GM23338 (cell line): ENCODE measurements around the gene MYO9A. TPM values are rescaled to one million over a fixed set of nuclear protein-coding genes. Genes with fewer than 3 reads are reported as not detected.

Experiments used
- ATAC-seq: fragments of 200-7000 bp; cut with Tn5 transposase; 3 replicates; pipeline ENCODE4 v1.9.1; 2020
- DNase-seq: peaks from one replicate; pipeline ENCODE4 v3.0.0-alpha.2; 2015; ENCODE audit warnings: low spot score
- H2AFZ ChIP-seq: fragments of 200-600 bp; sonication (generic); 2 replicates; pipeline ENCODE4 v1.8.0; 2016; ENCODE audit warnings: antibody characterized with exemption, mild to moderate bottlenecking, moderate library complexity
- H3F3A ChIP-seq: fragments of 200-600 bp; sonication (generic); replicated peaks from 2 replicates; pipeline ENCODE4 v1.8.0; 2017; ENCODE audit warnings: antibody characterized with exemption, mixed run types, low read depth
- H3K27ac ChIP-seq: fragments of 200-600 bp; sonication (generic); 2 replicates; pipeline ENCODE4 v1.6.1; 2016; ENCODE audit warnings: low read depth
- H3K27me3 ChIP-seq: fragments of 200-600 bp; sonication (generic); 2 replicates; pipeline ENCODE4 v1.8.0; 2016; ENCODE audit warnings: mild to moderate bottlenecking, mixed run types, moderate library complexity; ENCODE audit not compliant: insufficient read depth
- H3K36me3 ChIP-seq: fragments of 200-600 bp; sonication (generic); 2 replicates; pipeline ENCODE4 v1.8.0; 2016; ENCODE audit warnings: mild to moderate bottlenecking; ENCODE audit not compliant: insufficient read depth
- H3K4me1 ChIP-seq: fragments of 200-600 bp; sonication (generic); 2 replicates; pipeline ENCODE4 v1.8.0; 2016; ENCODE audit warnings: mild to moderate bottlenecking, moderate library complexity; ENCODE audit not compliant: insufficient read depth
- H3K4me2 ChIP-seq: fragments of 200-600 bp; sonication (generic); 2 replicates; pipeline ENCODE4 v1.7.1; 2017; ENCODE audit warnings: mixed run types
- H3K4me3 ChIP-seq: fragments of 200-600 bp; sonication (generic); 2 replicates; pipeline ENCODE4 v1.6.1; 2016; ENCODE audit warnings: mixed run types
- H3K79me2 ChIP-seq: fragments of 200-600 bp; sonication (generic); replicated peaks from 2 replicates; pipeline ENCODE4 v1.8.0; 2017; ENCODE audit warnings: mild to moderate bottlenecking; ENCODE audit not compliant: insufficient read depth
- H3K9me2 ChIP-seq: fragments of 200-600 bp; sonication (generic); 2 replicates; pipeline ENCODE4 v1.8.0; 2017; ENCODE audit not compliant: insufficient read depth
- H4K20me1 ChIP-seq: fragments of 200-600 bp; sonication (generic); replicated peaks from 2 replicates; pipeline ENCODE4 v1.8.0; 2017; ENCODE audit warnings: mild to moderate bottlenecking; ENCODE audit not compliant: insufficient read depth
- H3K27ac Mint-ChIP-seq: 2 replicates; pipeline ENCODE4 v1.8.0; 2020; ENCODE audit warnings: inconsistent platforms, mild to moderate bottlenecking, moderate library complexity, mixed read lengths
- H3K27me3 Mint-ChIP-seq: 3 replicates; pipeline ENCODE4 v1.8.0; 2022; ENCODE audit warnings: low read depth, mild to moderate bottlenecking, moderate library complexity, mixed read lengths, inconsistent platforms; ENCODE audit not compliant: insufficient read depth, poor library complexity
- H3K36me3 Mint-ChIP-seq: 3 replicates; pipeline ENCODE4 v1.8.0; 2021; ENCODE audit warnings: low read depth, mild to moderate bottlenecking, inconsistent platforms, moderate library complexity, mixed read lengths
- H3K4me1 Mint-ChIP-seq: 3 replicates; pipeline ENCODE4 v1.8.0; 2020; ENCODE audit warnings: mild to moderate bottlenecking, inconsistent platforms, mixed read lengths
- H3K4me3 Mint-ChIP-seq: 3 replicates; pipeline ENCODE4 v1.8.0; 2021; ENCODE audit warnings: moderate library complexity, mild to moderate bottlenecking, inconsistent platforms, mixed read lengths
- H3K9me3 Mint-ChIP-seq: 3 replicates; pipeline ENCODE4 v1.8.0; 2020; ENCODE audit warnings: moderate library complexity, mild to moderate bottlenecking, inconsistent platforms, mixed read lengths
- CREB1 ChIP-seq: fragments of 250-450 bp; sonication (Bioruptor Pico); IDR thresholded peaks from 2 replicates; pipeline ENCODE4 v1.5.0; 2020; ENCODE audit warnings: low read depth, mild to moderate bottlenecking, moderate library complexity
- ETS1 ChIP-seq: IDR thresholded peaks from 2 replicates; pipeline ENCODE4 v1.6.1; 2016; ENCODE audit warnings: antibody characterized with exemption
- EZH2phosphoT487 ChIP-seq: fragments of 200-600 bp; sonication (generic); IDR thresholded peaks from one replicate; pipeline ENCODE4 v1.8.1; 2018; ENCODE audit warnings: antibody characterized with exemption; ENCODE audit not compliant: unreplicated experiment
- JUNB ChIP-seq: IDR thresholded peaks from one replicate; pipeline ENCODE4 v1.6.1; 2016; ENCODE audit warnings: antibody characterized with exemption; ENCODE audit not compliant: unreplicated experiment
- NANOG ChIP-seq: IDR thresholded peaks from 2 replicates; pipeline ENCODE4 v1.6.1; 2016; ENCODE audit warnings: antibody characterized with exemption, borderline replicate concordance
- POLR2AphosphoS5 ChIP-seq: IDR thresholded peaks from 2 replicates; pipeline ENCODE4 v1.6.1; 2016; ENCODE audit warnings: antibody characterized with exemption, low read depth
- REST ChIP-seq: IDR thresholded peaks from one replicate; pipeline ENCODE4 v1.6.1; 2018; ENCODE audit warnings: antibody characterized with exemption; ENCODE audit not compliant: unreplicated experiment
- STAT1 ChIP-seq: IDR thresholded peaks from one replicate; pipeline ENCODE4 v1.6.1; 2016; ENCODE audit warnings: antibody characterized with exemption; ENCODE audit not compliant: unreplicated experiment
- ZNF114 ChIP-seq: fragments of 250-450 bp; sonication (Bioruptor Pico); IDR thresholded peaks from 2 replicates; pipeline ENCODE4 v1.5.0; 2020; ENCODE audit warnings: mild to moderate bottlenecking, moderate library complexity
- ZNF331 ChIP-seq: fragments of 250-450 bp; sonication (Bioruptor Pico); IDR thresholded peaks from 2 replicates; pipeline ENCODE4 v1.5.0; 2020; ENCODE audit warnings: low read depth, mild to moderate bottlenecking, moderate library complexity
- polyA plus RNA-seq: library from polyadenylated mRNA; unstranded; fragments of >200 nt; fragmentation: Nextera tagmentation; extraction: Ambion mirVana; gene quantifications from 2 replicates; pipeline ENCODE4 v1.2.1, GENCODE V29; 2016
- total RNA-seq: library from RNA; depleted of rRNA; stranded (reverse); fragments of >200 nt; shearing (Covaris generic); gene quantifications from 2 replicates; pipeline ENCODE4 v1.2.3, GENCODE V29; 2014
- TF ChIP-seq, protein P1 (sequence below), 2 experiments: fragments of 200-600 bp in 1 of 2; sonication (generic) in 1 of 2; conservative IDR thresholded peaks; 2 replicates each; pipeline versions ENCODE4 v1.5.1 to v1.6.1; 2016 to 2017; ENCODE audit warnings: antibody characterized with exemption in 2 of 2, low read depth in 2 of 2, mild to moderate bottlenecking in 2 of 2, moderate library complexity in 1 of 2

MYO9A gene
- total and polyA plus RNA-seq, 2 experiments from 2014 or later, result 11.6 to 32.8 TPM

GRCh38 chr15:71970435-71970834, 147.5 kb downstream of the MYO9A start (continued):
- TF ChIP-seq REST, result no peak
- TF ChIP-seq STAT1, result no peak
- no peak for TF ChIP-seq JUNB
- no peak for TF ChIP-seq ZNF114 (CRISPR knock-in tag)

- 0 out of 2 replicates have a peak, but pooled peaks cover 4% of the 10 kb centered on the region for H4K20me1 ChIP-seq
- no peaks in the 10 kb centered on the region for H3K27me3 ChIP-seq
- ATAC-seq (no peak), DNase-seq (no peak)
- no peak overlapping the region for H2AFZ ChIP-seq
- H3K4me3 ChIP-seq, result no peak overlapping the region
- no peak for TF ChIP-seq CREB1 (CRISPR knock-in tag)
- TF ChIP-seq NANOG, result no peak
- no peak for TF ChIP-seq ZNF331 (CRISPR knock-in tag)
- TF ChIP-seq EZH2phosphoT487, result no peak
- TF ChIP-seq, protein P1, sequence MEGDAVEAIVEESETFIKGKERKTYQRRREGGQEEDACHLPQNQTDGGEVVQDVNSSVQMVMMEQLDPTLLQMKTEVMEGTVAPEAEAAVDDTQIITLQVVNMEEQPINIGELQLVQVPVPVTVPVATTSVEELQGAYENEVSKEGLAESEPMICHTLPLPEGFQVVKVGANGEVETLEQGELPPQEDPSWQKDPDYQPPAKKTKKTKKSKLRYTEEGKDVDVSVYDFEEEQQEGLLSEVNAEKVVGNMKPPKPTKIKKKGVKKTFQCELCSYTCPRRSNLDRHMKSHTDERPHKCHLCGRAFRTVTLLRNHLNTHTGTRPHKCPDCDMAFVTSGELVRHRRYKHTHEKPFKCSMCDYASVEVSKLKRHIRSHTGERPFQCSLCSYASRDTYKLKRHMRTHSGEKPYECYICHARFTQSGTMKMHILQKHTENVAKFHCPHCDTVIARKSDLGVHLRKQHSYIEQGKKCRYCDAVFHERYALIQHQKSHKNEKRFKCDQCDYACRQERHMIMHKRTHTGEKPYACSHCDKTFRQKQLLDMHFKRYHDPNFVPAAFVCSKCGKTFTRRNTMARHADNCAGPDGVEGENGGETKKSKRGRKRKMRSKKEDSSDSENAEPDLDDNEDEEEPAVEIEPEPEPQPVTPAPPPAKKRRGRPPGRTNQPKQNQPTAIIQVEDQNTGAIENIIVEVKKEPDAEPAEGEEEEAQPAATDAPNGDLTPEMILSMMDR (conservative IDR thresholded peaks at IDR 0.05; ENCODE audit: low read depth in 2 of 2), result no peak
- no peak for TF ChIP-seq POLR2AphosphoS5
- no peak for TF ChIP-seq JUNB
- no peak for TF ChIP-seq ETS1
- no peak for TF ChIP-seq ZNF114 (CRISPR knock-in tag)
- no peak for TF ChIP-seq STAT1
- no peak for TF ChIP-seq REST
- H3K27ac Mint-ChIP-seq, result no peak overlapping the region
- no peaks in the 10 kb centered on the region for H3K4me1 ChIP-seq
- H3K4me1 Mint-ChIP-seq, result no peaks in the 10 kb centered on the region
- H3K9me3 Mint-ChIP-seq, result no peaks in the 10 kb centered on the region
- no peaks in the 10 kb centered on the region for H3K36me3 Mint-ChIP-seq
- H3K4me3 Mint-ChIP-seq, result no peak overlapping the region
- H3K36me3 ChIP-seq, result no peaks in the 10 kb centered on the region
- no peaks in the 10 kb centered on the region for H3F3A ChIP-seq
- H3K27me3 Mint-ChIP-seq, result peaks cover 9% of the 10 kb centered on the region
- H3K4me2 ChIP-seq, result no peak overlapping the region
- H3K27ac ChIP-seq, result no peak overlapping the region
- H3K9me2 ChIP-seq, result no peaks in the 10 kb centered on the region
- no peaks in the 10 kb centered on the region for H3K79me2 ChIP-seq
Measured at GRCh38 chr15:71962537-71962936, 155.4 kb downstream of the MYO9A start.
